GM12873 (cell line): ENCODE measurements around the gene JAM2.

Source experiments
- TF ChIP-seq, protein P1 (sequence below): IDR thresholded peaks from 2 replicates; pipeline ENCODE4 v1.5.1; 2012; ENCODE audit warnings: low read depth, mild to moderate bottlenecking, moderate library complexity, low read length, control low read depth; ENCODE audit not compliant: insufficient read depth; ENCODE audit errors: missing control alignments

JAM2 gene

DNA sequence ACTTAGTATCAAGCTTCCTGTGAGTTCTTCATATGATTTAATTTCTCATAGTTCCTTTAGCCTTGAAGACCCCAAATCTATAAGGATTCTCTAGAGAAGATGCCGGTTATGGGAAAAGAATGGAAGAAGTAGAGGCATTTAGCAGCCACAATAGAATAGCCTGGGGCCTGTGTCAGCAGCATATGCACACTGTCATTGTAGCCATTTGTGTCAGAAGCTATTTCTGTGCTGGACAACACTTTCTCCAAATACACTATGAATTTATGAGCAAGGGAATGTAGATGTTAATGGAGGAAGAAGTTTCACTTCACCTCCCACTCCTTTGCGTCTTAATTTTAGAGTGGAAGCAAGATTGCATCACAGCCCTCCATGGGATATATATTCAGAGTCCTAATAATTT, 17.4 kb downstream of the JAM2 start:
- TF ChIP-seq, protein P1, sequence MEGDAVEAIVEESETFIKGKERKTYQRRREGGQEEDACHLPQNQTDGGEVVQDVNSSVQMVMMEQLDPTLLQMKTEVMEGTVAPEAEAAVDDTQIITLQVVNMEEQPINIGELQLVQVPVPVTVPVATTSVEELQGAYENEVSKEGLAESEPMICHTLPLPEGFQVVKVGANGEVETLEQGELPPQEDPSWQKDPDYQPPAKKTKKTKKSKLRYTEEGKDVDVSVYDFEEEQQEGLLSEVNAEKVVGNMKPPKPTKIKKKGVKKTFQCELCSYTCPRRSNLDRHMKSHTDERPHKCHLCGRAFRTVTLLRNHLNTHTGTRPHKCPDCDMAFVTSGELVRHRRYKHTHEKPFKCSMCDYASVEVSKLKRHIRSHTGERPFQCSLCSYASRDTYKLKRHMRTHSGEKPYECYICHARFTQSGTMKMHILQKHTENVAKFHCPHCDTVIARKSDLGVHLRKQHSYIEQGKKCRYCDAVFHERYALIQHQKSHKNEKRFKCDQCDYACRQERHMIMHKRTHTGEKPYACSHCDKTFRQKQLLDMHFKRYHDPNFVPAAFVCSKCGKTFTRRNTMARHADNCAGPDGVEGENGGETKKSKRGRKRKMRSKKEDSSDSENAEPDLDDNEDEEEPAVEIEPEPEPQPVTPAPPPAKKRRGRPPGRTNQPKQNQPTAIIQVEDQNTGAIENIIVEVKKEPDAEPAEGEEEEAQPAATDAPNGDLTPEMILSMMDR = no peak

DNA sequence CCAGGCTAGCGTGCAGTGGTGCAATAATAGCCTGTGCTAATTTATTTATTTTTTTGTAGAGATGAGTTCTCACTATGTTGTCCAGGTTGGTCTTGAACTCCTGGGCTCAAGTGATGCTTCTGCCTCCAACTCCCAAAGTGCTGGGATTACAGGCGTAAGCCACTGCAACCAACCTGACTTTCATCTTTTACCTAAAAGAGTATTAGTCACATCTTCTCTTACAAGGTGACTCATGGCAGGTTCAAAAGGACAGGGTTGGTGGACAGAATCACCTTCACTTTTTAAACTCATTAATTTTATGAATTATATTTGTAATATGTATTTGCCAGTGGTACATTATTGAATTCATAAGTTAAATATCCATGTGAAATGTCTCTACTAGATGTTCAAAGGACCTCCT, 18.1 kb downstream of the JAM2 start:
- TF ChIP-seq, protein P1 = no peak

DNA sequence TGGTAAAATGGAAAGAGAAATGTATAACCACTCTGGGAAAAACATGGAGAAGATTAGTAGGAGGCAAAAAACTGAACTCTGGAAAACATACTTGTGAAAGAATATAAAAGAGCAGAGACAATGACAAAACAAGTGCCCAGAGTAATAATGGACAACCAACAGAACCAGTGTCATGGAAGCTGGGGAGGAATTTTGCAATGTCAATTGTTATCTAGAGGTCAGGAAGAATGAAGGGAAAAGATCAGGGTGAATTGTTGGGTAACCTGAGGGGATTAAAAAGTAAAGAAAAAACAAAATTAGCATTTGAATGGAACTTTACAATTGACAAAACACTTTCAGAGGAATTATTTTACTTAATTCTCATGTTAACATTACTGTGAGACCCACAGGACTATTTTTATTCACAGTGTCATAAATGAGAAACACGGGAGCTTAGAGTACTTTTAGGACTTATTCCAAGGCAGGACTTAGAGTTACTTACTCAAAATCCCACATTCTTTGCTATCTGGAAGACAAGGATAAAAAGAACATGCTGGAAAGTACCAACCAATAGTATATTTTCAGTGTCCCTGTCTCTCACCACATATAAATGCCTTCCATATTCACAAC, 19.5 kb downstream of the JAM2 start:
- TF ChIP-seq, protein P1 = no peak

DNA sequence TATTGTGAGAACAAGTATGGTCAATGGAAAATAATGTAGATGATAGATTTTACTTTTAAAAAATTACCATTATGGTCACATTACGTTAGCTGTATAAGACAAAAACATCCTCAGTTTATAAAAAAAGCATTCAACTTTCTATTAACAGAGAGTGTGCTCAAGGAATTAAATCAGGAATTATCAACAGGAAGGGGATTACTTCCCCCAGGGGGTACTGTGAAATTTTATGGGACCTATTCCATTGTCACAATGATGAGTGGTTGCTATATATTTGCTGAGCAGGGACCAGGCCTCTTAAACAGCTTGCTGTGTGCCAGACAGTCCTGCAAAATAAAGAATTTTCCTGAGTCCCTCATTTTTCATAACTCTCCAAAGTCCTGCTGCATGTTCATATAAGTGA, 21.2 kb downstream of the JAM2 start:
- TF ChIP-seq, protein P1 = no peak

DNA sequence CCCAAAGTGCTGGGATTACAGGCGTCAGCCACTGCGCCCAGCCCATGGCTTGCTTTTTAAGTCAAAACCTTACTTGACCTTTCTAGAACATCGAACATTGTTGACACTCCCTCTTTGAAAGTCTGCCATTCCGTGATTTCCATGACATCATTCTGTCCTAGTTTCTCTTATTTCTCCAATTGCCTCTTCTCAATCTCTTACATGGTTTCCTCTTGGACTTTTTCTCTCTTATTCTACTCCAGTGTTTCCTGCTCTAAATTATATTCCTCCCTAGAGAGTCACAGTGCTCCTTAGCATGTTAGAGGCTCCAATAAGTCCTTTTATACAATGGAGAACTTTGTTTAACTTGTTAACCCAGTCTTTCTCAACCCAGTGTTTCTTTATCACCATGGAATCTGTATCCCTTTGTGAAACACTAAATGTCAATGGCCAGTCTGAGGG, 25.5 kb downstream of the JAM2 start:
- TF ChIP-seq, protein P1 = no peak

DNA sequence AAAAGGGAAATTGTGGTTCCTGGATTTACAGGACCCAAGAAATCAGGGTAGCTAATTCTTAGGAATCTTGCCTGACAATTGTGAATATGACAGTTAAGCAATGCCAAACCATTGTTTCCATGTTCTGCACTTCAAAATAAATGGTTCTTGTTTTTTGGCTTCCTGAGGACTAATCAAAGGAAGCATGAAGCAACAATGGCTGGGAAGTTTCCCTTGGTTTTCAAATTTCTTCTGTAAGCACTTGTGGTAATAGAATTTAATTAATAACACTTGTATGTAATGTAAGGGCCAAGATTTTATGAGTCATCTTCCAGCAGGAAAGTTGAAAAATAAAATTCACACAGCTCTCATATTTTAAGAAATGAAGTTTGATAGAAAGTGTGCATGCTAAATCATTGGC, 31.7 kb downstream of the JAM2 start:
- TF ChIP-seq, protein P1 = no peak

DNA sequence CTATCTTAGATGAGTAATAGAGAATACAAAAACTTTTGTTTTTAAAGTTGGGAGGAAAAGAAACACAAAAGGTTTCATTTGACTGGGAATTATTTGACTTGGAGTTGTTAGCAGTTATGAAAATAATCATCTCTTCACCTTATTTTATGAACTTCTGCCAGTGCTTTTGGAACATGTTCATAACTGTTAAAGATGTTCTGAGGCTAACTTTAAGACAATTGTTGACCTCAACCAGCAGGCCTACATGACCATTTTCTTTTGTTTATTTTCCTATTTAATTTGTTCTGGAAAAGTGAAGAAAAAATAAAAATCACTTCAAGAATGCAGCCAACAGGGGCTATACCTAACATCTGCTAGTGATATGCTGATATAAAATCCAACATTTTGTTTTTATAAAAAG, 37.4 kb downstream of the JAM2 start:
- TF ChIP-seq, protein P1 = no peak

DNA sequence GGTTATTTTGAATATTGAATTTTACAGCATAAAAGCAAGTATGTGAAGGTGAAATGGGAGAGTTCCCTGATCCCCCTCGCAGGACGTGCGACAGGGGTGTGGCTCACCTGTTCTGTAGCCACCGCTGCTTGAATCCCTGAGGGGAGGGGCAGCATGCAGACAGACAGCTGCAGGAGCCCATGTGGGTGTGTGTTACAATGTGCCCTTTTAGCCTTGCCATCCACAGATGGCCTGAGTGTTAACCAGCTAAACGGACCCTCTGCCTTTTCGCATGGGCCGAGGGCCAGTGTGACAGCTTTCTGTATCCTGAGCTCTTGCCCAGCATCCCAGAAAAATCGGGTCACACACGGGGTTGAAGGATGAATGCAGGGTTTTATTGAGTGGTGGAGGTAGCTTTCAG, 43.3 kb downstream of the JAM2 start:
- TF ChIP-seq, protein P1 = no peak
